22Rv1 (cell line): ENCODE results near the gene NAA38.

Experiments
- H3K27ac ChIP-seq: fragments of 450-650 bp; 2 replicates; pipeline ENCODE4 v1.5.1; 2017
- CTCF ChIP-seq: fragments of 450-650 bp; IDR thresholded peaks from 2 replicates; pipeline ENCODE4 v1.5.1; 2017; ENCODE audit warnings: mild to moderate bottlenecking
- ZFX ChIP-seq: fragments of 450-650 bp; IDR thresholded peaks from 2 replicates; pipeline ENCODE4 v1.6.1; 2017; ENCODE audit warnings: antibody characterized with exemption, borderline replicate concordance

Gene NAA38

GRCh38 chr17:7838090-7839075 lies 19.0 kb downstream of the NAA38 start:
- no peak for TF ChIP-seq ZFX
- TF ChIP-seq CTCF, result no peak
- peak overlapping the region; percentile 99 for H3K27ac ChIP-seq

GRCh38 chr17:7837408-7838088 lies 19.8 kb downstream of the NAA38 start:
- TF ChIP-seq ZFX, result no peak
- no peak for TF ChIP-seq CTCF
- H3K27ac ChIP-seq, result peak overlapping the region; percentile 99

GRCh38 chr17:7836596-7837407 lies 20.6 kb downstream of the NAA38 start:
- TF ChIP-seq ZFX (no peak), CTCF (no peak)
- H3K27ac ChIP-seq, result peak overlapping the region; percentile 99

- peak overlapping the region; percentile 99 for H3K27ac ChIP-seq
- TF ChIP-seq ZFX (no peak), CTCF (no peak)
Measured at GRCh38 chr17:7835814-7836595, 21.4 kb downstream of the NAA38 start.

GRCh38 chr17:7834957-7835813 lies 22.2 kb downstream of the NAA38 start:
- peak overlapping the region; percentile 99 for H3K27ac ChIP-seq
- peak; percentile 89 for TF ChIP-seq CTCF
- no peak for TF ChIP-seq ZFX

GRCh38 chr17:7834542-7834956 lies 22.8 kb downstream of the NAA38 start:
- peak overlapping the region; percentile 99 for H3K27ac ChIP-seq
- no peak for TF ChIP-seq ZFX
